PC-9 (cell line): ENCODE data around the gene MRRF.

ENCODE experiments used
- EZH2 ChIP-seq: fragments of 200-600 bp; sonication (generic); IDR thresholded peaks from 2 replicates; pipeline ENCODE4 v1.8.0; 2017; ENCODE audit warnings: antibody characterized with exemption, low read depth
- TF ChIP-seq, protein P1 (sequence below): fragments of 200-600 bp; sonication (generic); conservative IDR thresholded peaks from 2 replicates; pipeline ENCODE4 v1.6.1; 2017; ENCODE audit warnings: mixed run types, antibody characterized with exemption, mild to moderate bottlenecking, moderate library complexity

DNA sequence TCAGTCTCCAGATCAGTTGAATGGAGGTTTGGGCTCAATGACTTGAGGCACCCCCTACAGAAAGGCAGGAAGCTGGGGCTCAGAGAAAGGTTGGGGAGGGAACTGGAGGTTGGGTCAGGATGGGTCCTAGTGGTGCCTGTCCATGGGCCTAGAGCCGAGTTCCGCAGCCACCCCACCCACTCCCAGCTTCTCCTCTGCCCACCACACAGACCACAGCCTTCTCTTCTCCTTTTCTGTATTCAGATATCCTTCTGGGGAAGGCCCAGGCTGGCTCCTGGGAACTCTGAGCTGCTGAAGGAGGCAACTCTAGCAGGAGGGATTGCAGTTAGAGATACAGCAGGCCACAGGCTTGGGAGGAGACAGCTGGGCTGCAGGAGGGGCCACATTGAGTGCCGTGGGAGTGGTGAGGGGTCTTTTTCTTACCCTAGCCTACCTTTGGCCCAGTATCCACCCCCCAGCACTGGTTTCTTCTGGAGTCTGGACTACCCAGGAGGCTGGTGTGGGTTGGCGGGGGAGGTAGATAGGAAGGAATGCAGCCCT, 90.7 kb downstream of the MRRF start:
- TF ChIP-seq, protein P1, sequence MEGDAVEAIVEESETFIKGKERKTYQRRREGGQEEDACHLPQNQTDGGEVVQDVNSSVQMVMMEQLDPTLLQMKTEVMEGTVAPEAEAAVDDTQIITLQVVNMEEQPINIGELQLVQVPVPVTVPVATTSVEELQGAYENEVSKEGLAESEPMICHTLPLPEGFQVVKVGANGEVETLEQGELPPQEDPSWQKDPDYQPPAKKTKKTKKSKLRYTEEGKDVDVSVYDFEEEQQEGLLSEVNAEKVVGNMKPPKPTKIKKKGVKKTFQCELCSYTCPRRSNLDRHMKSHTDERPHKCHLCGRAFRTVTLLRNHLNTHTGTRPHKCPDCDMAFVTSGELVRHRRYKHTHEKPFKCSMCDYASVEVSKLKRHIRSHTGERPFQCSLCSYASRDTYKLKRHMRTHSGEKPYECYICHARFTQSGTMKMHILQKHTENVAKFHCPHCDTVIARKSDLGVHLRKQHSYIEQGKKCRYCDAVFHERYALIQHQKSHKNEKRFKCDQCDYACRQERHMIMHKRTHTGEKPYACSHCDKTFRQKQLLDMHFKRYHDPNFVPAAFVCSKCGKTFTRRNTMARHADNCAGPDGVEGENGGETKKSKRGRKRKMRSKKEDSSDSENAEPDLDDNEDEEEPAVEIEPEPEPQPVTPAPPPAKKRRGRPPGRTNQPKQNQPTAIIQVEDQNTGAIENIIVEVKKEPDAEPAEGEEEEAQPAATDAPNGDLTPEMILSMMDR, result no peak
- no peak for TF ChIP-seq EZH2
